Daoy (cell line): Measurements from ENCODE around the gene PBX3. TPM values are rescaled to one million over a fixed set of nuclear protein-coding genes. Genes with fewer than 3 reads are reported as not detected.
"Not testable (repeated sequence)": the region's sequence is repeated elsewhere in the genome, so short reads cannot be mapped to it uniquely, and the experiment has no call there.

ENCODE experiments used
- DNase-seq: peaks from one replicate; pipeline ENCODE4 v3.0.0-alpha.2; 2015; ENCODE audit warnings: low read depth
- total RNA-seq: library from RNA; depleted of rRNA; stranded (reverse); fragments of >200 nt; shearing (Covaris generic); gene quantifications from 2 replicates; pipeline ENCODE4 v1.2.3, GENCODE V29; 2014

The PBX3 gene
- total RNA-seq, 1 experiment from 2014 or later = 30.6 TPM

DNA sequence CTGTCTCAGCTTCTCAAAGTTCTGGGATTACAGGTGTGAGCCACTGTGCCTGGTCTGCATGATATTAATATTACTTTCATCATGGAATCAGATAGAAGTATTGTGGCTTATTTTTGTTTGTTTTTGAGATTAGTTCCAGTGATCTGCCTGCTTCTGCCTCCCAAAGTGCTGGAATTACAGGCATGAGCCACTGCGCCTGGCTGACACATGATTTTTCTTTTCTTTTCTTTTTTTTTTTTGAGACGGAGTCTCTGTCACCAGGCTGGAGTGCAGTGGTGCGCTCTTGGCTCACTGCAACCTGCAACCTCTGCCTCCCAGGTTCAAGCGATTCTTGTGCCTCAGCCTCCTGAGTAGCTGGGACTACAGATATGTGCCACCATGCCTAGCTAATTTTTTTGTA, 29.6 kb downstream of the PBX3 start:
- DNase-seq = not testable (repeated sequence)

DNA sequence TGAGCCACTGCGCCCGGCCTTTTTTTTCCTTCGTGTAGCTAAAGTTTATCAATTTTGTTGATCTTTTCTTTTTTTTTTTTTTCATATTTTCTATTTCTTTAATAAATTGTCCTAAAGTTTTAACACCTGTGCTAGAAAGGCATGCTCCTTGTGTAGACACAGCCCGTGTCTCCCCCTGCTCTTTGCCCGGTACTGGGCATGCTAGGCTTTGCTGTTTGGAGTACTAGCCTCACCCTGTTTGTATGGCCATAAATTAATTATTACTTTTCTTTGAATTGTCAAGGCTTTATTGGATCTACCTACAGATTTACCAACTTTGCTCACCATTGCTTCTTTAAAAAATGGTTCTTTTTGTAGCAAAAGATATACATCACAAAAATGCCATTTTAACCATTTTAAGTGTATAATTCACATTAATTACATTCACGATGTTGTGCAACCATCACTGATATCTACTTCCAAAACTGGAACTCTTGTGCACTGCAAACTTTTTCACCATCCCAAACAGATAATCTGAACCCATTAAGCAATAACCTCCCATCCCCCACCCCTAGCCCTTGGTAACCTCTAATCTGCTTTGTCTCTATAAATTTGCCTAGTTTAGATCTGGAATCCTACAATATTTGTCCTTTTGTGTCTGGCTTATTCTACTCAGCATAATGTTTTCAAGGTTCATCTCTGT, 31.5 kb downstream of the PBX3 start:
- DNase-seq = not testable (repeated sequence)

DNA sequence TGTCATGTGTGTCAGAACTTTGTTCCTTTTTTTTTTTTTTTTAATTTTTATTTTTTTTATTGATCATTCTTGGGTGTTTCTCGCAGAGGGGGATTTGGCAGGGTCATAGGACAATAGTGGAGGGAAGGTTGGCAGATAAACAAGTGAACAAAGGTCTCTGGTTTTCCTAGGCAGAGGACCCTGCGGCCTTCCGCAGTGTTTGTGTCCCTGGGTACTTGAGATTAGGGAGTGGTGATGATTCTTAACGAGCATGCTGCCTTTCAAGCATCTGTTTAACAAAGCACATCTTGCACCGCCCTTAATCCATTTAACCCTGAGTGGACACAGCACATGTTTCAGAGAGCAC, 32.0 kb downstream of the PBX3 start:
- not testable (repeated sequence) for DNase-seq

DNA sequence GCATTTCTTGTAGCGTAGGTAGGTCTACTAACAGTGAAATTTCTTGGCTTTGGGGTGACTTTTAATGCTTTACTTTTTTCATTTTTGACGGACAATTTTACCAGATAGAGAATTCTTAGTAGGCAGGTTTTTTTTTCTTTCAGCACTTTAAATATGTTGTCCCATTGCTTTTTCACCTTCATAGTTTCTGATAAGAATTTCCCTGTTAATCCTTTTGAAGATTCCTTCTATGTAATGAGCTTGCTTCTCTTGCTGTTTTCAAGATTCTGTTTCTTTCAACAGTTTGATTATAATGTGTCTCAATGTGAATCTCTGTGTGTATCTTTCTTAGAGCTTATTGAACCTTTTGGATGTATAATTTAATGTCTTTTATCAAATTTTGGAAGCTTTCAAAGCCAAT, 35.5 kb downstream of the PBX3 start:
- DNase-seq = no peak

DNA sequence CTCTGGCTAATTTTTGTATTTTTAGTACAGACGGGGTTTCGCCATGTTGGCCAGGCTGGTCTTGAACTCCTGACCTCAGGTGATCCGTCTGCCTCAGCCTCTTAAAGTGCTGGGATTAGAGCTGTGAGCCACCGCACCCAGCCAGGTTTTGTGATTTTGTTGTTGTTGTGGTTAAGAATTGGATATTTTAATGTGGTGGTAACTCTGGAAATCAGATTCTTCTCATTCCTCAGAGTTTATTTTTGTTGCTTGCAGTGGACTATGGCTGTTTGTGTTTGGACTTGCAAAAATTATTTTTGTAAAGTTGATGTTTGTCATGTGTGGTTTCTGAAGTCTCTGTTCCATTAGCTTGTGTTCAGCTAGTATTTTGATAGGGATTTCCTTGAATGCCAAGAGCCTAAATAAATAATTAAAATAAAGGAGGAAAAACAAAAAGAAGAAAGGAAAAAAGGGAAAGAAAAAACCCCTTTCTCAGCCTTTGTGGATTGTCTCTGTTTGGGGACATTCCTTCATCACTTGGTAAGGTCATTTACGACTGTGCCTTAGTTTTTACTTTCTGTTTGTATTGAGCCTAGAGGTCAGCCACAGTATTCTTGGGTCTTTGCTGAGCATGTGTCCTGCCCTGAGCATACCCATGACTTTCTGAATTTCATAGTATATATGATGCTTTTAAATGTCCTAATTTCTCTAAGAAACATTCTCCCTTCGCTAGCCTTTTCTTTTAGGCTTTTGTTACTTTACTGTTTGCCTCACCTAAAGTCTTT, 37.3 kb downstream of the PBX3 start:
- DNase-seq = no peak

DNA sequence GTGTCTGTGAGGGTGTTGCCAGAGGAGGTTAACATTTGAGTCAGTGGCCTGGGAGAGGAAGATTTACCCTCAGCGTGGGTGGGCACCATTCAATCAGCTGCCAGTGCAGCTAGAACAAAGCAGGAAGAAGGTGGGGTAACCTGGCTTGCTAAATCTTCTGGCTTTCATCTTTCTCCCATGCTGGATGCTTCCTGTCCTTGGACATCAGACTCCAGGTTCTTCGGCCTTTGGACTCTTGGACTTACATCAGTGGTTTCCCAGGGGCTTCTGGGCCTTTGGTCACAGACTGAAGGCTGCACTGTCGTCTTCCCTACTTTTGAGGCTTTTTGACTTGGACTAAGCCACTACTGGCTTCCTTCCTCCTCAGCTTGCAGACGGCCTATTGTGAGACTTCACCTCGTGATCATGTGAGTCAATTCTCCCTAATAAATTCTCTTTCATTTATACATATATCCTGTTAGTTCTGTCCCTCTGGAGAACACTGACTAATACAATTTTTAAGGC, 38.1 kb downstream of the PBX3 start:
- no peak for DNase-seq

DNA sequence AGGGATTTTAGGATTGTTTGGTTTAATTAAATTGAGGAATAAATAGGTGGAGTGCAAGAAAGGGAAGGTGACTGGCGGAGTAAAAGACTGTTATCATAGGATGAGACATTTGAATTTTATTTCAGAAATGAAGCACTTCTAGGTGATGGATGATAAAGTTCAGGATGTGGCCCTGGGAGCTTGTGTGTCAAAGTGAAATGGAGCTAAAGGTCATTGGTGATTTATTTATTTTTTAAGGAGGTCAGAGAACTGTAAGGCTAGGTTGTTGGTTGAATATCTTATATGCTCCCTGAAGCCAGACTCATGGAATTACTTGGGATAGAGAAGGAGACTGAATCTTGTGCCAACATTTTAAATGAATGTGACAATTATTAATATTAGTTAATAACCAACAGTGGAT, 40.5 kb downstream of the PBX3 start:
- DNase-seq = no peak

DNA sequence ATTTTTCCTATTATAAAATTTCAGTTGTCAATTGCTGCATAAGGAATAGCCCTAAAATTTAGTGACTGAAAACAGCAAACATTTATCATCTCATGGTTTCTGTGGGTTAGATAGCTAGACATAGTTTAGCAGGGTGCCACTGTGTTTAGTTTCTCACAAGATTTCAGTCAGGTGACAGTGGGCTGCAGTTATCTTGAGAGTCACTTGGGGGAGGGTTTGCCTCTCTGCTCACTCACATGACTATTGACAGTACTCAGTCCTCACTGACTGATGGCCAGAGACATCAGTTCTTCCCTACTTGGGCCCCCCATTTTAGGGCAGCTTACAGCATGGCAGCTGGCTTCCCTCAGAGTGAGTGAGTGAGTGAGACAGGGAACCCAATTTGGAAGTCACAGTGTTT, 42.0 kb downstream of the PBX3 start:
- DNase-seq = no peak

DNA sequence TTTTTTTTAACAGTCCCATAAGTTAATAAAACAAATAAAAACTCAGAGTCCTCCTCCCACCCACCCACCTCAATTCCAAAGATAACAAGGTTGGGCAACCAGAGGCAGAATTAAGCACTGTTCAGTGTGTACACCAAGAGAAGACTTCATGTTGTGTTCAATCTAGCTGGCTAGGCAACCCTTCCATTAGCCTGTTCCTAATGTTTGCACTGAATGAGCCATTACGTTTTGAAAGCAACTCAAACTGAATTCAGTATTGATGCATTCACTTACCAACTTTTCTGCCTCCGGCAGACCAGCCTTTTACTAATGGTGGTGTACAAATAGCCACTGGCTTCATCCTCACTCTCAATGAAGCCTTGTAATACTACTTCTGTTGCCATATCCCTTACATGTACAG, 47.5 kb downstream of the PBX3 start:
- no peak for DNase-seq

DNA sequence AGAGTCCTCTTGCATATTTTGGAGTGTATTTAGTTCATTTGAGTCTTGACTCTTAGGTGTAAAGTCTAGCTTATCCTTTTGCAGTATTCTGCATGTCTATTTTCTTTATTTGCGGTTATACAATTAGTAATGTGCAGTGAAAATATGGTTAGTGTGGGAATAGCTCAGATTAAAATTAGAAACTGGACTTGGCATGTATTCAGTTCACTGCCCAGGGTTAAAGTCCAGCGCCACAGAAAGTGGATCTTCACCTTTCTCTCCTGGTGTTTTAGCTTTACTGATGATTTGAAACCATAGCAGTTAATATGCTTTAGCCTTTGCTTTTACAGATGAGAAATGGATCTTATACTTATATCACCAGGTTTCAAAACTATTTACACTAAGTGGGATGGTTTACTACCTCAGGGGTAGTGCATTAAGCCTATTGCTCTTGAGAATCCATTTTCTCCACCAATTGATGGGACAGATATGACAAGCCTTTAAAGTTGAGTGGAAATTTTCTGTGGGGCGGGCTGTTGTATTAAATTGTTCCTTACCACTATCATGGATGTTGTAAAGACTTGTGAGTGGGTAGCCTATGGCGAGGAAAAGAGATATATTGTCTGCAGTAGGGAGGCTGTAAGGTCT, 48.9 kb downstream of the PBX3 start:
- no peak for DNase-seq

DNA sequence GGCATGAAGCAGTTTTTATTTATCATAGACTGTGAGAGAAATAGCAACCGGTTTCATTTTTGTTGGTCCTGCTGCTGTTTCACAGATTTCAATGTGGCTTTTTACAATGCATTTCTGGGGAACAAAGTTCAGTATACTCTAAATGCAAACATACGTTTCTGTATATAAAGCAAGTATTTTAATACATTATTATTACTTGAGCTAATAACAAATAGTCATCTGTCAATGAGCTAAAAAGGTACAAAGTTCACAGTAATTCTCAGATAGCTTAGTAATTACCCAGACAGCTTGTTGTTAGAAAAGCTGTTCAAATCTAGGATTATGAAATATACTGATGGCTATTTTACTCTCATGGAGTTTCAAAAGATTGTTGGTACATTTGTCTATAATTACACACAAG, 50.8 kb downstream of the PBX3 start:
- no peak for DNase-seq

DNA sequence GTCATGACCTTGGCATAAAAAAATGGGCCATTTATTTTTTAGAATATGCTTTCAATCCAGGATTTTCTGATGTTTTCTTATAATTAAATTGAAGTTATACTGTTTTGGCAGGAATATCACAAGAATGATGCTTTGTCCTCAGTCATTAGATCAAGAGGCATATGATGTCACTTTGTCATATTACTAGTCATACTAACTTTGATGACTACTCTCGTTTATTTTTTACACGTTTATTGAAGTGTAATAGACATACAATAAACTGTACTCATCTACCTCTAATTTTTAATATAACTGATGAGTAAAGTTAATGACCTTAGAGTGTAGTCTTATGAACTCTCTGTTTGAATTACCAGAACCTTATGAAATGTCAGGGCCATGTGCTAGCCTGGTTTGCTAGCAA, 56.4 kb downstream of the PBX3 start:
- DNase-seq = no peak

DNA sequence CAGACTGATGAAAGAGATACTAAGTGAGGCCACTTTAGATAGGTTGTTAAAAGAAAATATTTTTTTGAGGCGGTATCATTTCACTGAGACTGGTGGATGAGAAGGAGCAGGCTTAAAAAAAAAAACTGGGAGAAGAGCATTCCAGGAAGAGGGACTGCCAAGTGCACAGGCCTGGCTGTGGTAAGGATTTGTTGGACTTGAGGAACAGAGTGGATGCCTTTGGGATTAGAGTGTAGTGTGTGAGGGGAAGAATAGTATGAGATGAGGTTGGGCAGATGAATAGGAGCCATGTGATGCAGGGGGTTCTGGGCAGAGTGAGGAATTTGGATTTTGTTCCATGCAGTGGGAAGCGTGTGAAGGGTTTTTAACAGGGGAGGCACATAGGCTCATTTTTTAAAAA, 57.9 kb downstream of the PBX3 start:
- no peak for DNase-seq

DNA sequence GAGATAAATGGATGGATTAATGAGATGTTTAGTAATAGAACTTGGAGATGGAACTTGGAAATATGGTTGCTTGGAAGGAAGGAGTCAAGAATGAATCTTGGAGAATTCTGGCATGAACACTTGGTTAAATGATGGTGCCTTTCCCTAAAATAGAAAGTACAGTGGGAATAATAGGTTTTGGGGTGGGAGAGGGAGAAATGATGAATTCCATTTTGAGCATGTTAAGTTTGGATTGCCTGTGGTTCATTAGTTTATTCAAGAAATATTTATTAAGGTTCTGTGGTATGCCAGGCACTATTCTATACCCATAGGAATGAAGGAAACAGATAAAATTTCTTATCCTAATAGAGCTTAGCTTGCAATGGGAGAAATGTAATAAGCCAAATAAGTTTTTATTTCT, 58.4 kb downstream of the PBX3 start:
- DNase-seq = no peak

DNA sequence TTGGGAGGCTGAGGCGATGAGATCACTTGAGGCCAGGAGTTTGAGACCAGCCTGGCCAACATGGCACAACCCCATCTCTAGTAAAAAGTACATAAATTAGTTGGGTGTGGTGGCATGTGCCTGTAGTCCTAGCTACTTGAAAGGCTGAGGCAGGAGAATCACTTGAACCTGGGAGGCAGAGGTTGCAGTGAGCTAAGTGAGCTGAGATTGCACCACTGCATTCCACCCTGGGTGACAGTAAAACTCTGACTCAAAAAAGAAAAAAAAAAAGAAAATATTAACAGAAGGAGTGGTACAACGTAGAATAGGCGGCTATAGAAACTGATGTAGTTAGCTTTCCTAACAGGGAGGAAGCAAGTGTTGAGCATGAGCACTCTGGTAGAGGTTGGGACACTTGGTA, 59.9 kb downstream of the PBX3 start:
- no peak for DNase-seq

DNA sequence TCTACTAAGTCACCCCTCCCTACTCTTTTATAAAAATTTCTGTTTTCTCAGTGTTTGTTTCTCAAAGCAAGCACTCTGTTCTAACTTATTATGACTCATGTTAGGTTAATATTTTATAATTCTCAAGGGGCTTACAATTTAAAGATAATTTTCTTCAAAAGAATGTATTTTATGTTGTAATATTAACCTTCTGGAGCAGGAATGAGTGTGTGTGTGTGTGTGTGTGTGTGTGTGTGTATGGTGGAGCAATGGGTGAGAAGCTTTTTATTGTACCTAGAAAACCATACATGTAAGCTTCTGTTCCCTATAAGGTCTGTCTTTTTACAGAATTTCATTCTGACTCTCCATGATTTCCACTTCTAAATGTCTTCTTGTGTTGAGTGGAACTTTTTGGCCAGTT, 63.0 kb downstream of the PBX3 start:
- DNase-seq = no peak

DNA sequence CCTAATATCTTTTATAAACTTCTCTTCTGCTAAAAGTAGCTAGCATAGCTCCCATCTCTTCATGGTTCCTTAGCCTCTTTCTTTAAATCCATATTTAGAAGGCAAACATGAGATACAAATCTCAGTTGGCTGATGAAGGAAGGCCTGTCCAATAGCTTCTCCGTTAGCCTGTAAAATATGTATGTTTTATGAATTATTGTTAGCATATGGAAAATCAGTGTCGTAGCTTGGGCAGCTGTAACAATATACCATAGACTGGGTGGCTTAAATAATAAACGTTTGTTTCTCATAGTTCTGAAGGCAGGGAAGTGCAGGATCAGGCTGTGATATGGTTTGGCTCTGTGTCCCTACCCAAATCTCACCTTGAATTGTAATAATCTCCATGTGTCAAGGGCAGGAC, 63.8 kb downstream of the PBX3 start:
- no peak for DNase-seq

DNA sequence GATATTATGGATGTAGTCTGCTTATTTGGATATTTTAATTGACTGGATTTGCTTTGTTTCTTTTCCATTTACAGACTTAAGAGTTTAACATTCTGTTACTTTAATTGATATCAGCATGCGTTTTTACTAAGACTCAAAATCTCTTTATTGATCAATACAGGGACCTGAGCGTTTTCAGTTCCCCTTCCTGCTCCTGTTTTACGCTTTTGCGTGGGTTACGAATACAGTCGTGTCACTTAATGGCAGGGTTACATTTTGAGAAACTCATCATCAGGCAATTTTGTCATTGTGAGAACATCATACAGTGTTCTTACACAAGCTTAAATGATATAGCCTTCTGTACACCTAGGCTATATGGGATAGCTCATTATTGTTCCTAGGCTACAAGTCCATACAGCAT, 65.2 kb downstream of the PBX3 start:
- DNase-seq = no peak

DNA sequence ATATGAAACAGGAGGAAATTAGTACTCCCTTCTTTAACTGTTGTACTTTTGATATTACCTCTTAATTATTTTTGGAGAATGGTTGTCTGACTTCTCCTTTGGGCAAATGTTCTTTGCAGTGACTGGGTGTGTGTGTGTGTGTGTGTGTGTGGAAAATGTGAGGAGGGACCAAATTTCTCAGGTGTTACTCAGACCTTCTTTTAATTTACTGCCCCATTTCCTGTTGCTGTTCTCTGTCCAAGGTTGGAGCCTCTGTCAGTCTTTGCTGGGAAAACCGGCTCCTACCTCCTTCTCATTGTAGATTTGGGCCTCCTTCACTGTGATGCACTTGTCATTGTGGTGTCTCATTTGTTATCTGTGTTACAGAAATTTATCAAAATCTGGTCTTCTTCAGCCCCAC, 68.4 kb downstream of the PBX3 start:
- DNase-seq = peak; percentile 45

DNA sequence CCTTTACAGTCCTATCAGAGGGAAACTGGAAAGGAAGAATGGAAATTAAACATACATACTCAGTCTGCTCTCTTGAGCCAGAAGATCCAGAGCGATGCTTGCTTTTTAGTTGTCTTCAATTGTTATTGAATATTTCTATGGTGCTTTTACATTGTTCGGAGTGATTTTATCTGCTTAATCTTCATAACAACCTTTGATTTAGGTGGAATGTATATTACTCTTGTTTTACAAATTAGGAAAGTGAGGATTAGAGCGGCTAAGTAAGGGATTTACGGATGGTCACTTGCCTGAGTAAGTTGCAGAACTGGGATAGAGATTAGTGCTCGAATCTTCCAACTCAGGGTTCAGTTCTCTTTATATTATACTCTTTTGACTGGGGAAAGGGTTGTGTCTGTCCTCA, 69.1 kb downstream of the PBX3 start:
- DNase-seq = no peak

DNA sequence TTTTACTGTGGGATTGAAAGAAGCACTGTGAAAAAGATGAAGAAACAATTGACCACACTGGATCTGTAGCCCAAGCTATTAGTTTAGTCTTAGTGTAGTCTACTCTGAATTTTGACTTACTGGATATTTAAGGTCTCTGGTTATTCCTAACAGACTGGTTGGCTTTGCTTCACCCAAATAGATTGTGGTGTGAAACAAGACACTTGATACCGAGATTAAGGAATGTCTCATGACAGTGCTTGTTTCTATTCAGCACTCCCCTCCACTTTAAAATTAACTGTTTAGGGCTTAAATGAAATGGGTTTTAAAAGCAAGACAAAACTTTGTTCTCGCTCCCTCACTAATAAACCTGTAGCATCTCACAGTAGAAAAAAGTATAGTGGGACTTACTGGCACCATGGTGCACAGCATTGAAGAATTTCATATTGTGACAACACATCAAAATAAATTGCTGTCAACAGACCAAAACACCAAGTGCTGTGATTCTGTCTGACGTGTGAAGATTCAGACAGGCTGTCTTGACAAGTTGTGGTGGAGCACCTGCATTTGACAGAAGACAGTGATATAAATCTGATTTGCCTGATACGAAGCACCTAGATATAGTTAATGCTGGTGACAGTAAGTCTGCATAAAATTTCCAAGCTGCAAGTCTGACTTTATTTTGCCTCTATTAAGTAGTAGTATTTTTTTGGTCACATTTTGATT, 73.1 kb downstream of the PBX3 start:
- no peak for DNase-seq

DNA sequence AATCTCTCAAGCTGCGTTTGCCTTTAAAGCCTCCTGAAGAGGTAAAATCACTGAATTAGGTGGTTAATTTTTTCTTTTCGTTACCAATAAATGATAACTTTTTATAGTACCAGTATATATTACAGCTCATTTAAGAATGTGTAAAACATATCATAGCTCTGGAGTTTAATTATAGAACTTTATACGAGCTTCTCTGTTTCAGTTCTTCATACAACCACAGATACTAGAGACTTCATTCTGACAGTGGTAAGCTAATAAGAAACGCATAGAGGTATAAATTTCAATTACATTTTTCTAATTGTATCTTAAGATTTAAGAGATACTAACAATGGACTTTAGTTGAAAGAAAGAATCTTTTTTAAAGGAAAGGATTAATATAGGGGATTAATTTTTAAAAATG, 73.9 kb downstream of the PBX3 start:
- DNase-seq = no peak

DNA sequence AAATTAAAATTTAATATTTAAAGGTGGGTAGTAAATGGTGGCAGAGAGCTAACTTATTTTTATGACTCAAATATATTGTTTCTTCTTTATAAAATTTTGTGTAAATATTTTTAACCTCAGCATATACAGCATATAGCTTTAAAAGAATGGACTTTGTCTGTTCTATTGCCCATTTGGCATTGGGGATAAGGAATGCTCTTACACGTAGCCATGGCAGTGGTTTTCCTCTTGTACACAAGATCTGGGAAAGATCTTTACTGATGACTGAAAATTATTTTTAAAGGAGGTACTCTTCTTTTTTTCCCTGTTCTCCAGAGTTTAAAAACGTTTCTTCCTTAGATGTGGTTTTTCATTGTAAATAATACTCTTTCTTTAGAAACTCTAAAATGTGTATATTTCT, 75.0 kb downstream of the PBX3 start:
- DNase-seq = no peak
